GM12873 (cell line): ENCODE results near the gene FLG2.

Experiments used
- CTCF ChIP-seq: IDR thresholded peaks from 2 replicates; pipeline ENCODE4 v1.5.1; 2012; ENCODE audit warnings: low read depth, mild to moderate bottlenecking, moderate library complexity, low read length, control low read depth; ENCODE audit not compliant: insufficient read depth; ENCODE audit errors: missing control alignments

Gene FLG2

GRCh38 chr1:152313970-152314369, 45.8 kb downstream of the FLG2 start:
- no peak for TF ChIP-seq CTCF

- no peak for TF ChIP-seq CTCF
These were observed 46.4 kb downstream of the FLG2 start for GRCh38 chr1:152313319-152313801.

- TF ChIP-seq CTCF, result no peak
These were observed 49.9 kb downstream of the FLG2 start for GRCh38 chr1:152309955-152310354.
